DOHH2 (cell line): ENCODE measurements around the gene SLC49A4.

Source experiments
- H3F3A ChIP-seq: fragments of 200-600 bp; sonication (generic), shearing (Covaris generic); 2 replicates; pipeline ENCODE4 v1.6.0; 2016; ENCODE audit warnings: antibody characterized with exemption, mild to moderate bottlenecking; ENCODE audit not compliant: control insufficient read depth, insufficient read depth
- H3K27ac ChIP-seq: fragments of 200-600 bp; sonication (generic); 2 replicates; pipeline ENCODE4 v1.5.1; 2014; ENCODE audit warnings: low read depth, mild to moderate bottlenecking, low read length, moderate library complexity
- H3K27me3 ChIP-seq: fragments of 200-600 bp; sonication (generic); 2 replicates; pipeline ENCODE4 v1.6.1; 2014; ENCODE audit warnings: mild to moderate bottlenecking, low read length, mixed read lengths; ENCODE audit not compliant: control insufficient read depth
- H3K36me3 ChIP-seq: fragments of 200-600 bp; sonication (generic); 2 replicates; pipeline ENCODE4 v1.6.1; 2014; ENCODE audit warnings: mild to moderate bottlenecking, low read length, moderate library complexity, mixed read lengths; ENCODE audit not compliant: control insufficient read depth
- H3K4me1 ChIP-seq: fragments of 200-600 bp; sonication (generic); 2 replicates; pipeline ENCODE4 v1.6.1; 2014; ENCODE audit warnings: mild to moderate bottlenecking, low read length, mixed read lengths; ENCODE audit not compliant: control insufficient read depth
- H3K4me2 ChIP-seq: fragments of 200-600 bp; sonication (generic); 2 replicates; pipeline ENCODE4 v1.6.0; 2014; ENCODE audit warnings: mild to moderate bottlenecking, low read length, moderate library complexity
- H3K4me3 ChIP-seq: fragments of 200-600 bp; sonication (generic); 2 replicates; pipeline ENCODE4 v1.5.1; 2014; ENCODE audit warnings: mild to moderate bottlenecking, low read length, mixed read lengths
- H3K79me2 ChIP-seq: fragments of 200-600 bp; sonication (generic); 2 replicates; pipeline ENCODE4 v1.6.1; 2014; ENCODE audit warnings: mild to moderate bottlenecking, low read length, mixed read lengths; ENCODE audit not compliant: control insufficient read depth
- H3K9me2 ChIP-seq: fragments of 200-600 bp; sonication (generic); replicated peaks from 2 replicates; pipeline ENCODE4 v1.6.1; 2014; ENCODE audit warnings: mild to moderate bottlenecking, low read length, mixed read lengths; ENCODE audit not compliant: control insufficient read depth
- H3K9me3 ChIP-seq: fragments of 200-600 bp; sonication (generic); 2 replicates; pipeline ENCODE4 v1.6.1; 2014; ENCODE audit warnings: antibody characterized with exemption, low read length, mixed read lengths; ENCODE audit not compliant: control insufficient read depth, insufficient read depth
- H4K20me1 ChIP-seq: fragments of 200-600 bp; sonication (generic); 2 replicates; pipeline ENCODE4 v1.6.0; 2014; ENCODE audit warnings: low read depth, mild to moderate bottlenecking, antibody characterized with exemption, low read length, moderate library complexity; ENCODE audit not compliant: control insufficient read depth, insufficient read depth
- CTCF ChIP-seq: fragments of 200-600 bp; sonication (generic); IDR thresholded peaks from one replicate; pipeline ENCODE4 v1.5.1; 2014; ENCODE audit warnings: antibody characterized with exemption, mild to moderate bottlenecking, low read depth, low read length; ENCODE audit not compliant: poor library complexity, severe bottlenecking
- EZH2phosphoT487 ChIP-seq: fragments of 200-600 bp; sonication (generic); IDR thresholded peaks from 2 replicates; pipeline ENCODE4 v1.6.1; 2017; ENCODE audit warnings: borderline replicate concordance, mild to moderate bottlenecking, antibody characterized with exemption, low read length, moderate library complexity, mixed read lengths

The SLC49A4 gene

GRCh38 chr3:122926811-122927210, 131.9 kb downstream of the SLC49A4 start:
- Histone ChIP-seq H3K36me3 (no peaks in the 10 kb centered on the region), H3F3A (no peaks in the 10 kb centered on the region), H3K4me1 (peaks cover 3% of the 10 kb centered on the region; the same call in 1 of the 2 replicates), H3K9me3 (no peaks in the 10 kb centered on the region), H3K27ac (no peak overlapping the region), H4K20me1 (no peaks in the 10 kb centered on the region), H3K4me3 (no peak overlapping the region), H3K4me2 (no peak overlapping the region), H3K79me2 (no peaks in the 10 kb centered on the region), H3K27me3 (peaks cover 30% of the 10 kb centered on the region), H3K9me2 (no peaks in the 10 kb centered on the region)
- TF ChIP-seq CTCF: no peak
- TF ChIP-seq EZH2phosphoT487: no peak

GRCh38 chr3:122927726-122928125, 132.9 kb downstream of the SLC49A4 start:
- H3K9me3 ChIP-seq: no peaks in the 10 kb centered on the region
- H3K4me1 ChIP-seq: no peaks in the 10 kb centered on the region
- TF ChIP-seq EZH2phosphoT487 (no peak), CTCF (no peak)
- H3K27ac ChIP-seq: no peak overlapping the region
- H3K9me2 ChIP-seq: no peaks in the 10 kb centered on the region
- H3K79me2 ChIP-seq: no peaks in the 10 kb centered on the region
- no peak overlapping the region for H3K4me3 ChIP-seq
- H3K27me3 ChIP-seq: peaks cover 26% of the 10 kb centered on the region
- no peaks in the 10 kb centered on the region for H4K20me1 ChIP-seq
- H3K36me3 ChIP-seq: no peaks in the 10 kb centered on the region
- no peak overlapping the region for H3K4me2 ChIP-seq
- no peaks in the 10 kb centered on the region for H3F3A ChIP-seq

GRCh38 chr3:122928396-122929187, 133.7 kb downstream of the SLC49A4 start:
- no peaks in the 10 kb centered on the region for H3K9me2 ChIP-seq
- H3K27me3 ChIP-seq: peaks cover 30% of the 10 kb centered on the region
- no peaks in the 10 kb centered on the region for H3F3A ChIP-seq
- H3K9me3 ChIP-seq: no peaks in the 10 kb centered on the region
- H3K4me2 ChIP-seq: no peak overlapping the region
- no peaks in the 10 kb centered on the region for H3K79me2 ChIP-seq
- no peaks in the 10 kb centered on the region for H3K36me3 ChIP-seq
- H3K4me1 ChIP-seq: no peaks in the 10 kb centered on the region
- H3K27ac ChIP-seq: no peak overlapping the region
- H3K4me3 ChIP-seq: no peak overlapping the region
- H4K20me1 ChIP-seq: no peaks in the 10 kb centered on the region
- TF ChIP-seq EZH2phosphoT487: no peak
- no peak for TF ChIP-seq CTCF
